Endothelial cell of umbilical vein (primary cell): ENCODE results near the gene ACAD9. TPM values are rescaled to one million over a fixed set of nuclear protein-coding genes. Genes with fewer than 3 reads are reported as not detected.

Source experiments
- BruUV-seq: library from RNA; stranded (reverse); fragments of 400-500 nt; replicated peaks from 2 replicates; lab custom pipeline; 2021; lab: Mats Ljungman, UMichigan
- CTCF ChIA-PET: fragments of 300-600, 350-600 bp; sonication (Branson Sonifier 250); formaldehyde crosslinking; loops from one replicate; lab custom pipeline; 2021; ENCODE audit warnings: antibody characterized with exemption, inconsistent platforms; lab: Charles Lee
- POLR2A ChIA-PET: fragments of 300-600, 350-600 bp; sonication (Branson Sonifier 250); formaldehyde crosslinking; loops from one replicate; lab custom pipeline; 2021; ENCODE audit warnings: antibody characterized with exemption, inconsistent platforms; lab: Charles Lee
- DNase-seq: peaks from one replicate; pipeline ENCODE4 v3.0.0-alpha.2; 2011; ENCODE audit warnings: low read depth, low spot score
- FAIRE-seq: peaks from 2 replicates; lab custom pipeline; 2011; peaks lifted over from hg19 to GRCh38; lab: Jason Lieb, UNC
- H2AFZ ChIP-seq: 2 replicates; pipeline ENCODE4 v1.6.0; 2012; ENCODE audit warnings: low read depth, low read length, control low read depth, inconsistent platforms
- H3K27ac ChIP-seq: 2 replicates; pipeline ENCODE4 v1.5.1; 2011; ENCODE audit warnings: low read depth, mild to moderate bottlenecking, control low read depth, low read length, moderate library complexity; ENCODE audit not compliant: insufficient read depth
- H3K27me3 ChIP-seq, 2 experiments: 2 replicates each; pipeline versions ENCODE4 v1.6.0 to v1.6.1; 2011; ENCODE audit warnings: low read length in 2 of 2, mixed read lengths in 1 of 2; ENCODE audit not compliant: control insufficient read depth in 2 of 2, insufficient read depth in 2 of 2
- H3K36me3 ChIP-seq, 2 experiments: 2 replicates in 1 of 2; 3 replicates in 1 of 2; pipeline ENCODE4 v1.5.1; 2011; ENCODE audit warnings: low read length in 2 of 2, mild to moderate bottlenecking in 1 of 2, moderate library complexity in 1 of 2; ENCODE audit not compliant: control insufficient read depth in 2 of 2, insufficient read depth in 2 of 2; ENCODE audit errors: extremely low read depth in 1 of 2
- H3K4me1 ChIP-seq: 3 replicates; pipeline ENCODE4 v1.5.1; 2011; ENCODE audit warnings: mild to moderate bottlenecking, low read length; ENCODE audit not compliant: control insufficient read depth, insufficient read depth; ENCODE audit errors: extremely low read depth
- H3K4me2 ChIP-seq: 2 replicates; pipeline ENCODE4 v1.6.1; 2011; ENCODE audit warnings: low read length, control low read depth, mixed read lengths; ENCODE audit not compliant: insufficient read depth
- H3K4me3 ChIP-seq, 3 experiments: fragments of 200-600 bp in 1 of 3; sonication (generic), shearing (Covaris generic) in 1 of 3; replicated peaks in 1 of 3; 2 replicates each; pipeline ENCODE4 v1.5.1; 2011 to 2016; ENCODE audit warnings: control low read depth in 3 of 3, low read length in 3 of 3, mild to moderate bottlenecking in 2 of 3, inconsistent platforms in 1 of 3, low read depth in 1 of 3, moderate library complexity in 1 of 3; ENCODE audit not compliant: insufficient read depth in 1 of 3
- H3K79me2 ChIP-seq: 2 replicates; pipeline ENCODE4 v1.6.0; 2012; ENCODE audit warnings: low read length, inconsistent platforms; ENCODE audit not compliant: control insufficient read depth, insufficient read depth
- H3K9ac ChIP-seq: replicated peaks from 2 replicates; pipeline ENCODE3; 2011; ENCODE audit warnings: low read length, control low read depth; ENCODE audit not compliant: insufficient read depth; ENCODE audit errors: extremely low read depth
- H3K9me1 ChIP-seq: replicated peaks from 3 replicates; pipeline ENCODE4 v1.6.0; 2011; ENCODE audit warnings: mild to moderate bottlenecking, low read length; ENCODE audit not compliant: control insufficient read depth, insufficient read depth; ENCODE audit errors: extremely low read depth
- H3K9me3 ChIP-seq: replicated peaks from 2 replicates; pipeline ENCODE4 v1.5.1; 2012; ENCODE audit warnings: low read length, inconsistent platforms; ENCODE audit not compliant: control insufficient read depth, insufficient read depth
- H4K20me1 ChIP-seq: replicated peaks from 2 replicates; pipeline ENCODE3; 2011; ENCODE audit warnings: mild to moderate bottlenecking, low read length; ENCODE audit not compliant: control insufficient read depth, insufficient read depth; ENCODE audit errors: extremely low read depth
- CTCF ChIP-seq, 2 donors: IDR thresholded peaks; 1 replicate in 1 of 2; 2 replicates in 1 of 2; pipeline ENCODE4 v1.5.1; 2011; ENCODE audit warnings: low read length in 2 of 2, mild to moderate bottlenecking in 2 of 2, moderate library complexity in 2 of 2, control low read depth in 1 of 2, inconsistent platforms in 1 of 2, low read depth in 1 of 2; ENCODE audit not compliant: insufficient read depth in 1 of 2; ENCODE audit errors: extremely low read depth in 1 of 2
- EZH2 ChIP-seq: IDR thresholded peaks from 2 replicates; pipeline ENCODE4 v1.6.1; 2012; ENCODE audit warnings: borderline replicate concordance, low read depth, mild to moderate bottlenecking, moderate library complexity, low read length, inconsistent platforms; ENCODE audit not compliant: severe bottlenecking
- FOS ChIP-seq: IDR thresholded peaks from 2 replicates; pipeline ENCODE4 v1.6.1; 2011; ENCODE audit warnings: mild to moderate bottlenecking, low read length, moderate library complexity, borderline replicate concordance; ENCODE audit not compliant: insufficient read depth
- GATA2 ChIP-seq: IDR thresholded peaks from 2 replicates; pipeline ENCODE4 v1.7.0; 2011; ENCODE audit warnings: low read depth, mild to moderate bottlenecking, moderate library complexity, mixed read lengths, low read length; ENCODE audit not compliant: insufficient read length, insufficient read depth
- JUN ChIP-seq: IDR thresholded peaks from 2 replicates; pipeline ENCODE4 v1.6.1; 2011; ENCODE audit warnings: borderline replicate concordance, low read depth; ENCODE audit not compliant: insufficient read length, insufficient read depth
- MYC ChIP-seq: IDR thresholded peaks from one replicate; pipeline ENCODE4 v1.6.1; 2011; ENCODE audit warnings: mild to moderate bottlenecking, low read depth, low read length
- POLR2A ChIP-seq: IDR thresholded peaks from 2 replicates; pipeline ENCODE4 v1.6.1; 2012; ENCODE audit warnings: low read depth, mild to moderate bottlenecking, control low read depth, low read length
- POLR2AphosphoS5 ChIP-seq: IDR thresholded peaks from 2 replicates; pipeline ENCODE4 v1.6.1; 2012; ENCODE audit warnings: low read depth, mild to moderate bottlenecking, control low read depth, low read length, moderate library complexity; ENCODE audit not compliant: insufficient read depth
- dilution Hi-C: fragments of 300-500 bp; cut with MboI; formaldehyde crosslinking; loops from one replicate; pipeline ENCODE4 v1.15.0; 2019; ENCODE audit warnings: low sequenced_read_pairs; ENCODE audit not compliant: extremely low pct_ligation_motif_present
- intact Hi-C: fragments of 100-400 bp; cut with micrococcal nuclease; formaldehyde crosslinking; loops from one replicate; pipeline ENCODE4 v1.10.0; 2022
- polyA plus RNA-seq, 4 experiments: library from polyadenylated mRNA; depleted of rRNA in 3 of 4; stranded (reverse) in 3 of 4; unstranded in 1 of 4; fragments of >200 nt; gene quantifications; 2 replicates each; pipeline versions ENCODE4 v1.2.1 to v1.2.3, GENCODE V29; 2011 to 2012; ENCODE audit warnings: missing spikeins in 1 of 4
- total RNA-seq: library from RNA; stranded (reverse); gene quantifications from 2 replicates; pipeline ENCODE4 v1.2.3, GENCODE V29; 2021
- TF ChIP-seq, protein P1 (sequence below): IDR thresholded peaks from 2 replicates; pipeline ENCODE4 v1.6.1; 2011; ENCODE audit not compliant: insufficient read depth, insufficient read length

ACAD9 gene
- total and polyA plus RNA-seq, 2 donors (not counting 3 experiments of a cell fraction or from before 2014, with no cell fraction given): 58.6 to 65.8 TPM

DNA sequence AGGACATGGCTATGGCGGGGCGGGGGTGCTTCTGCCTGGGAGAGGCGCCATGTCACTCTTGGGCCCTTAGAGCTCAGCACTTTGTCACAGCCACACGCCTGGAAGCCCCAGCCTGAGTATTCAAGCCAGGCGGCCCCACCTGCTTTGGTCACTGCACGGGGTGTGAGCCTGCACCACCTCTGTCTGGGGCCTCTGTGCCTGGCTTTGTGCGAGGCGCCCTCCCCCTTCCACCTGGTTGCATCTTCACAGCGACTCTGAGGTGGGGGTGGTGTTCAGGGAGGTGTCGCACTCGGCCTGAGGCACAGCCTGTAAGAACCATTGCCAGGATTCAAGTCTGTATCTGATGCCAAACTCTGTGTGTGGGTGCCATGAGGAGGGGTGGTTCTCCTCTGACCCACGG lies 24.1 kb downstream of the ACAD9 start:
- Histone ChIP-seq H3K36me3 (peaks cover 10 to 63% of the 10 kb centered on the region in 2 experiments), H4K20me1 (no peaks in the 10 kb centered on the region), H3K9me3 (no peaks in the 10 kb centered on the region), H3K79me2 (no peaks in the 10 kb centered on the region), H3K4me2 (no peak overlapping the region), H2AFZ (no peak overlapping the region), H3K4me1 (no peaks in the 10 kb centered on the region), H3K9me1 (no peaks in the 10 kb centered on the region), H3K9ac (no peak overlapping the region), H3K27me3 (no peaks in the 10 kb centered on the region), H3K4me3 (no peak overlapping the region), H3K27ac (no peak overlapping the region)
- ChIA-PET CTCF (interaction anchor here (1.4 kb wide), 1 partner anchor 10 kb away, joined by 4 read pairs; no protein-coding TSS in a partner anchor), POLR2A (no interaction called here)
- dilution Hi-C loops: loop anchor here (25.0 kb wide), 1 partner anchor 209 kb away; the partner anchor contains the start of gene RAB43
- no peak for FAIRE-seq
- TF ChIP-seq FOS: no peak
- TF ChIP-seq POLR2AphosphoS5: no peak
- TF ChIP-seq CTCF (IDR thresholded peaks at IDR 0.05; ENCODE audit: extremely low read depth in 1 of 2, insufficient read depth in 1 of 2, low read depth in 1 of 2, low read length in 2 of 2): no peak
- TF ChIP-seq POLR2A: no peak
- TF ChIP-seq JUN: no peak
- TF ChIP-seq GATA2: no peak
- no peak for TF ChIP-seq MYC
- no peak for TF ChIP-seq EZH2
- TF ChIP-seq, protein P1, sequence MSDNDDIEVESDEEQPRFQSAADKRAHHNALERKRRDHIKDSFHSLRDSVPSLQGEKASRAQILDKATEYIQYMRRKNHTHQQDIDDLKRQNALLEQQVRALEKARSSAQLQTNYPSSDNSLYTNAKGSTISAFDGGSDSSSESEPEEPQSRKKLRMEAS: no peak
- no TSS peak for BruUV-seq
- DNase-seq: no peak
- intact Hi-C loops: no loop called here
